Right atrium auricular region (tissue), 2 donors: Measurements from ENCODE around the gene GJB5. TPM values are rescaled to one million over a fixed set of nuclear protein-coding genes. Genes with fewer than 3 reads are reported as not detected.

ENCODE experiments used
- DNase-seq: peaks from one replicate; pipeline ENCODE4 v3.0.0-alpha.2; 2019; ENCODE audit warnings: low spot score
- H3K27ac ChIP-seq, 2 donors: fragments of 200-600 bp; sonication (generic); 1 replicate in 1 of 2; 2 replicates in 1 of 2; pipeline ENCODE4 v1.5.1; 2016 to 2019
- H3K27me3 ChIP-seq, 2 donors: fragments of 200-600 bp; sonication (generic); one replicate each; pipeline versions ENCODE4 v1.5.1 to v1.6.0; 2017 to 2019
- H3K36me3 ChIP-seq: fragments of 200-600 bp; sonication (generic); one replicate; pipeline ENCODE4 v1.5.1; 2016
- H3K4me1 ChIP-seq, 2 donors: fragments of 200-600 bp; sonication (generic); one replicate each; pipeline versions ENCODE4 v1.5.1 to v1.6.0; 2017 to 2019
- H3K4me3 ChIP-seq, 2 donors: fragments of 200-600 bp; sonication (generic); 1 replicate in 1 of 2; 2 replicates in 1 of 2; pipeline ENCODE4 v1.5.1; 2017 to 2019; ENCODE audit warnings: mild to moderate bottlenecking in 1 of 2, moderate library complexity in 1 of 2
- H3K9me3 ChIP-seq, 2 donors: fragments of 200-600 bp; sonication (generic); one replicate each; pipeline ENCODE4 v1.5.1; 2019
- CTCF ChIP-seq, 2 donors: fragments of 200-600 bp; sonication (generic); IDR thresholded peaks; one replicate each; pipeline ENCODE4 v1.5.1; 2019; ENCODE audit warnings: antibody characterized with exemption in 2 of 2
- total RNA-seq, 2 donors: library from RNA; depleted of rRNA; stranded (reverse); fragments of >200 nt; gene quantifications; one replicate each; pipeline ENCODE4 v1.1.0, GENCODE V29; 2016

The GJB5 gene
- total RNA-seq, 2 donors from 2014 or later, result not detected

DNA sequence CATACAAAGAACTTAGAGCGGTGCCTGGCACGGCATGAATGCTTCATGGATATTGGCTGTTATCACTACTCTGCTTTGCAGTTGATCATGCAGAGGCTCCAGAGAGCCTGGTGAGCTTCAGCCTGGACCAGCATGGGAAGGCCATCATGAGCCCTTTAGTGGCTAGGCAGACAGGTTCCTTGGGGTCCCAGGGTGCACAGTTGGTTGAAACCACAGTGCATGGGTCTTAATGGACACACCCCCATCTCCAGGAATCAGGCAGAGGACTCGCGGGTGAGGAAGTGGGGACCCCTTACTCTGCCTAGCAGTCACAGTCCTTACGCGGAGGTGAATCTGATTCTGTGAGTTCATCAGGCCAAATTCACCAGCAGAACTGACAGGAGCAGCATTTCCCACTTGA lies 1.1 kb downstream of the GJB5 start:
- no peak for TF ChIP-seq CTCF (IDR thresholded peaks at IDR 0.05)
- Histone ChIP-seq H3K27me3 (no peaks in the 10 kb centered on the region), H3K27ac (no peak overlapping the region), H3K9me3 (no peaks in the 10 kb centered on the region), H3K4me3 (no peak overlapping the region), H3K4me1 (no peaks in the 10 kb centered on the region), H3K36me3 (no peaks in the 10 kb centered on the region)
- DNase-seq, result no peak

- no peaks in the 10 kb centered on the region for H3K27me3 ChIP-seq
- no peaks in the 10 kb centered on the region for H3K4me1 ChIP-seq
- H3K27ac ChIP-seq, result no peak overlapping the region
- DNase-seq, result no peak
- no peaks in the 10 kb centered on the region for H3K36me3 ChIP-seq
- TF ChIP-seq CTCF (IDR thresholded peaks at IDR 0.05), result no peak
- H3K9me3 ChIP-seq, result no peaks in the 10 kb centered on the region
- no peak overlapping the region for H3K4me3 ChIP-seq
Observed at GRCh38 chr1:34757386-34757785, 2.5 kb downstream of the GJB5 start.

GRCh38 chr1:34758751-34759150 lies 3.9 kb downstream of the GJB5 start:
- H3K36me3 ChIP-seq, result no peaks in the 10 kb centered on the region
- H3K9me3 ChIP-seq, result no peaks in the 10 kb centered on the region
- no peaks in the 10 kb centered on the region for H3K4me1 ChIP-seq
- H3K27ac ChIP-seq, result no peak overlapping the region
- no peak for DNase-seq
- TF ChIP-seq CTCF (IDR thresholded peaks at IDR 0.05), result no peak
- no peak overlapping the region for H3K4me3 ChIP-seq
- H3K27me3 ChIP-seq, result no peaks in the 10 kb centered on the region

- no peak within 1 kb of the TSS for H3K27ac ChIP-seq
- TF ChIP-seq CTCF (IDR thresholded peaks at IDR 0.05), result no peak
- no peaks in the 10 kb centered on the region for H3K36me3 ChIP-seq
- no peaks in the 10 kb centered on the region for H3K27me3 ChIP-seq
- no peaks in the 10 kb centered on the region for H3K9me3 ChIP-seq
- H3K4me1 ChIP-seq, result no peaks in the 10 kb centered on the region
- H3K4me3 ChIP-seq, result no peak within 1 kb of the TSS
- no peak for DNase-seq
Observed at GRCh38 chr1:34759503-34760357, 4.9 kb downstream of the GJB5 start, which contains the start of gene GJB4. GJB4 (plus strand) TSS chr1:34759740; CDS start chr1:34761255, 1,515 bp downstream.

- Histone ChIP-seq H3K4me1 (no peaks in the 10 kb centered on the region), H3K9me3 (no peaks in the 10 kb centered on the region), H3K27ac (no peak overlapping the region), H3K4me3 (no peak overlapping the region), H3K27me3 (no peaks in the 10 kb centered on the region), H3K36me3 (no peaks in the 10 kb centered on the region)
- no peak for TF ChIP-seq CTCF (IDR thresholded peaks at IDR 0.05)
- DNase-seq, result no peak
Observed at GRCh38 chr1:34761176-34761761, 6.4 kb downstream of the GJB5 start.
